Measurements from ENCODE around the gene TSC22D2. TPM values are rescaled to one million over a fixed set of nuclear protein-coding genes. Genes with fewer than 3 reads are reported as not detected.

The TSC22D2 gene
- total and polyA plus RNA-seq, 12 donors = 11.8 to 73.1 (median 28.7) TPM

GRCh38 chr3:150480877-150481276, 72.8 kb downstream of the TSC22D2 start:
- peaks cover 0 to 42% (median 22%) of the 10 kb centered on the region in 11 donors for H3K9me3 ChIP-seq
- H3K27ac ChIP-seq = no peak overlapping the region
- H3K4me1 ChIP-seq = no peaks in the 10 kb centered on the region
- intact Hi-C loops (cut with DNase I) = no loop called here
- ATAC-seq (no peak), DNase-seq (no peak)
- no peaks in the 10 kb centered on the region for H3K27me3 ChIP-seq
- peaks cover 0 to 5% (median 0%) of the 10 kb centered on the region in 9 donors for H3K36me3 ChIP-seq
- no peak overlapping the region for H3K4me3 ChIP-seq
- TF ChIP-seq, protein P1, sequence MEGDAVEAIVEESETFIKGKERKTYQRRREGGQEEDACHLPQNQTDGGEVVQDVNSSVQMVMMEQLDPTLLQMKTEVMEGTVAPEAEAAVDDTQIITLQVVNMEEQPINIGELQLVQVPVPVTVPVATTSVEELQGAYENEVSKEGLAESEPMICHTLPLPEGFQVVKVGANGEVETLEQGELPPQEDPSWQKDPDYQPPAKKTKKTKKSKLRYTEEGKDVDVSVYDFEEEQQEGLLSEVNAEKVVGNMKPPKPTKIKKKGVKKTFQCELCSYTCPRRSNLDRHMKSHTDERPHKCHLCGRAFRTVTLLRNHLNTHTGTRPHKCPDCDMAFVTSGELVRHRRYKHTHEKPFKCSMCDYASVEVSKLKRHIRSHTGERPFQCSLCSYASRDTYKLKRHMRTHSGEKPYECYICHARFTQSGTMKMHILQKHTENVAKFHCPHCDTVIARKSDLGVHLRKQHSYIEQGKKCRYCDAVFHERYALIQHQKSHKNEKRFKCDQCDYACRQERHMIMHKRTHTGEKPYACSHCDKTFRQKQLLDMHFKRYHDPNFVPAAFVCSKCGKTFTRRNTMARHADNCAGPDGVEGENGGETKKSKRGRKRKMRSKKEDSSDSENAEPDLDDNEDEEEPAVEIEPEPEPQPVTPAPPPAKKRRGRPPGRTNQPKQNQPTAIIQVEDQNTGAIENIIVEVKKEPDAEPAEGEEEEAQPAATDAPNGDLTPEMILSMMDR (IDR thresholded peaks at IDR 0.05) = no peak

- no peaks in the 10 kb centered on the region for H3K4me1 ChIP-seq
- ATAC-seq (no peak), DNase-seq (no peak)
- no peak overlapping the region for H3K27ac ChIP-seq
- H3K27me3 ChIP-seq = no peaks in the 10 kb centered on the region
- intact Hi-C loops (cut with DNase I) = no loop called here
- no peak overlapping the region for H3K4me3 ChIP-seq
- H3K36me3 ChIP-seq = peaks cover 0 to 5% (median 0%) of the 10 kb centered on the region in 9 donors
- TF ChIP-seq, protein P1 (IDR thresholded peaks at IDR 0.05) = no peak
- peaks cover 0 to 47% (median 28%) of the 10 kb centered on the region in 11 donors for H3K9me3 ChIP-seq
These were observed 75.1 kb downstream of the TSC22D2 start for GRCh38 chr3:150483226-150483625.

DNA sequence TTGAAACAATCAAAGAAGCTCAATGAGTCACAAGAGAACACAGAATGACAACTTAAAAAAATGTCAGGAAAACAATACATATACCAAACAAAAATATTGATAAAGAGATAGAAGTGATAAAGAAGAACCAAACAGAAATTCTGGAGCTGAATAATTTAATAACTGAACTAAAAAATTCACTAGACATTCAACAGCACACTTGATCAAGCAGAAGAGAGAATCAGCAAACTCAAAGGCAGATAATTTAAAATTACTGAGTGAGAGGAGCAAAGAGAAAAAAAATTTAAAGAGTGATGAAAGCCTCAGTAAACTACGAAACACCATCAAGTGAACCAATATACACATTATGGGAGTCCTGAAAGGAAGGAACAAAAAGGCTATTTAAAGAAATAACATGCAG, 76.3 kb downstream of the TSC22D2 start:
- peaks cover 0 to 48% (median 28%) of the 10 kb centered on the region in 11 donors for H3K9me3 ChIP-seq
- no peaks in the 10 kb centered on the region for H3K27me3 ChIP-seq
- intact Hi-C loops (cut with DNase I) = no loop called here
- ATAC-seq (no peak), DNase-seq (no peak)
- TF ChIP-seq, protein P1 (IDR thresholded peaks at IDR 0.05) = no peak
- no peaks in the 10 kb centered on the region for H3K4me1 ChIP-seq
- peaks cover 0 to 5% (median 0%) of the 10 kb centered on the region in 9 donors for H3K36me3 ChIP-seq
- no peak overlapping the region for H3K27ac ChIP-seq
- WGBS, 2 donors = 100% methylated on average over 1 of the region's 1 CpG
- no peak overlapping the region for H3K4me3 ChIP-seq

DNA sequence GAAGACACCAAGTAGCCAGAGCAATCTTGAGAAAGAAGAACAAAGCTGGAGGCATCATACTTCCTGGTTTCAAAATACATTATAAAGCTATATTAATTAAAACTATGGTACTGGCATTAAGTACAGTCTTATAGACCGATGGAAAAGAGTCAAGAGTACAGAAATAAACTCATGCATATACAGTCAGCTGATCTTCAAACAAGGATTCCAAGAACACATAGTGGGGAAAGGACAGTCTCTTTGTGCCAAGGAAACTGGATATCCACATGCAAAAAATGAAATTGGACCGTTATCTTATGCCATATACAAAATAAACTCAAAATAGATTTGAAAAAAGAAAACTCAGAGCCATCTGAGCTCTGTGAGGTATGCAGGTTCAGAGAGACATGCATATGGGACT, 80.8 kb downstream of the TSC22D2 start:
- peaks cover 0 to 44% (median 26%) of the 10 kb centered on the region in 11 donors for H3K9me3 ChIP-seq
- 54 to 66% methylated on average over 2 of the region's 2 CpGs for WGBS, 2 donors
- H3K36me3 ChIP-seq = peaks cover 0 to 5% (median 0%) of the 10 kb centered on the region in 9 donors
- DNase-seq = no peak
- H3K27me3 ChIP-seq = no peaks in the 10 kb centered on the region
- no peak overlapping the region for H3K4me3 ChIP-seq
- intact Hi-C loops (cut with DNase I) = no loop called here
- no peak overlapping the region for H3K27ac ChIP-seq
- TF ChIP-seq, protein P1 (IDR thresholded peaks at IDR 0.05) = no peak
- no peaks in the 10 kb centered on the region for H3K4me1 ChIP-seq
- ATAC-seq = no peak
